K562 (cell line): ENCODE data around the gene CNKSR3. TPM values are rescaled to one million over a fixed set of nuclear protein-coding genes. Genes with fewer than 3 reads are reported as not detected.

Experiments used
- ATAC-seq: fragments of 200-7000 bp; cut with Tn5 transposase; 3 replicates; pipeline ENCODE4 v1.9.1; 2020; ENCODE audit warnings: moderate library complexity
- BruUV-seq: library from RNA; stranded (reverse); fragments of 400-500 nt; replicated peaks from 2 replicates; lab custom pipeline; 2021; lab: Mats Ljungman, UMichigan
- CTCF ChIA-PET: fragments of 300-600 bp; formaldehyde crosslinking; extraction: SDS; loops from one replicate; lab custom pipeline; 2021; ENCODE audit warnings: low intra/inter-chr PET ratio; lab: Yijun Ruan, JAX
- POLR2A ChIA-PET: fragments of 300-600, 350-650 bp; sonication (Branson Sonifier 250); formaldehyde crosslinking; extraction: SDS; loops from one replicate; lab custom pipeline; 2021; ENCODE audit warnings: antibody characterized with exemption, inconsistent platforms; lab: Yijun Ruan, JAX
- DNase-seq, 4 experiments: peaks; one replicate each; pipeline versions ENCODE4 v3.0.0 to v3.0.0-alpha.2; 2011 to 2018; ENCODE audit warnings: low spot score in 3 of 4, mixed read lengths in 3 of 4; ENCODE audit errors: extremely low read depth in 1 of 4
- FAIRE-seq: peaks from 2 replicates; lab custom pipeline; 2011; peaks lifted over from hg19 to GRCh38; lab: Jason Lieb, UNC
- H2AFZ ChIP-seq: 2 replicates; pipeline ENCODE4 v1.6.0; 2011; ENCODE audit warnings: low read depth, low read length, control low read depth, inconsistent platforms
- H3K27ac ChIP-seq: fragments of 200-600 bp; 3 replicates; pipeline ENCODE4 v1.8.0; 2011; ENCODE audit warnings: low read depth, mild to moderate bottlenecking, control low read depth, inconsistent platforms, low read length, moderate library complexity, mixed read lengths; ENCODE audit errors: extremely low read depth
- H3K27me3 ChIP-seq, 2 experiments: fragments of 300-600 bp in 1 of 2; 2 replicates in 1 of 2; 3 replicates in 1 of 2; pipeline versions ENCODE4 v1.6.0 to v1.8.0; 2011; ENCODE audit warnings: inconsistent platforms in 2 of 2, low read length in 2 of 2, mild to moderate bottlenecking in 1 of 2, mixed read lengths in 1 of 2, moderate library complexity in 1 of 2; ENCODE audit not compliant: control insufficient read depth in 2 of 2, insufficient read depth in 2 of 2
- H3K36me3 ChIP-seq: fragments of 300-600 bp; 3 replicates; pipeline ENCODE4 v1.8.0; 2011; ENCODE audit warnings: mild to moderate bottlenecking, low read length, inconsistent platforms; ENCODE audit not compliant: control insufficient read depth, insufficient read depth
- H3K4me1 ChIP-seq, 2 experiments: fragments of 200-600 bp in 1 of 2; replicated peaks in 1 of 2; 2 replicates in 1 of 2; 3 replicates in 1 of 2; pipeline versions ENCODE4 v1.5.1 to v1.8.0; 2011; ENCODE audit warnings: inconsistent platforms in 2 of 2, low read length in 2 of 2, mild to moderate bottlenecking in 1 of 2, mixed read lengths in 1 of 2, moderate library complexity in 1 of 2; ENCODE audit not compliant: control insufficient read depth in 2 of 2, insufficient read depth in 2 of 2
- H3K4me2 ChIP-seq: 2 replicates; pipeline ENCODE4 v1.6.1; 2011; ENCODE audit warnings: low read length, control low read depth, inconsistent platforms, mixed read lengths; ENCODE audit not compliant: insufficient read depth
- H3K4me3 ChIP-seq: fragments of 200-600 bp; sonication (generic), shearing (Covaris generic); 2 replicates; pipeline ENCODE4 v1.5.1; 2016; ENCODE audit warnings: control low read depth, inconsistent platforms
- H3K79me2 ChIP-seq: fragments of 200-600 bp; 3 replicates; pipeline ENCODE4 v1.8.0; 2011; ENCODE audit warnings: low read length, inconsistent platforms; ENCODE audit not compliant: control insufficient read depth, insufficient read depth
- H3K9ac ChIP-seq, 2 experiments: 2 replicates each; pipeline versions ENCODE4 v1.6.0 to v1.6.1; 2011; ENCODE audit warnings: low read depth in 2 of 2, low read length in 2 of 2, control low read depth in 1 of 2, inconsistent platforms in 1 of 2, mild to moderate bottlenecking in 1 of 2, mixed read lengths in 1 of 2; ENCODE audit not compliant: insufficient read depth in 1 of 2
- H3K9me1 ChIP-seq: one replicate; pipeline ENCODE4 v1.6.0; 2011; ENCODE audit warnings: inconsistent platforms, mild to moderate bottlenecking, low read length, moderate library complexity; ENCODE audit not compliant: control insufficient read depth, insufficient read depth
- H3K9me3 ChIP-seq: replicated peaks from 2 replicates; pipeline ENCODE4 v1.5.1; 2011; ENCODE audit warnings: low read depth, low read length, inconsistent platforms; ENCODE audit not compliant: control insufficient read depth, insufficient read depth
- H4K20me1 ChIP-seq: replicated peaks from 2 replicates; pipeline ENCODE4 v1.6.1; 2011; ENCODE audit warnings: low read length, inconsistent platforms, mixed read lengths; ENCODE audit not compliant: control insufficient read depth, insufficient read depth
- ADNP ChIP-seq: fragments of 200-800 bp; sonication (Bioruptor generic); IDR thresholded peaks from 2 replicates; pipeline ENCODE4 v1.6.1; 2016; ENCODE audit warnings: missing genetic modification characterization, missing compliant biosample characterization
- BACH1 ChIP-seq: fragments of 200-800 bp; sonication (Bioruptor generic); IDR thresholded peaks from 2 replicates; pipeline ENCODE4 v1.6.1; 2016; ENCODE audit warnings: missing genetic modification characterization, missing compliant biosample characterization
- CEBPB ChIP-seq: fragments of 450-650 bp; IDR thresholded peaks from 2 replicates; pipeline ENCODE4 v1.6.1; 2016; ENCODE audit warnings: missing genetic modification characterization, missing compliant biosample characterization
- DDX20 ChIP-seq: fragments of 450-650 bp; IDR thresholded peaks from 2 replicates; pipeline ENCODE4 v1.6.1; 2016; ENCODE audit warnings: missing genetic modification characterization, low read depth, mild to moderate bottlenecking, missing compliant biosample characterization, moderate library complexity
- EP300 ChIP-seq: IDR thresholded peaks from 2 replicates; pipeline ENCODE4 v1.6.1; 2012; ENCODE audit warnings: low read length, improper control_type of control experiment
- ETV1 ChIP-seq: fragments of 450-650 bp; conservative IDR thresholded peaks from 2 replicates; pipeline ENCODE4 v1.6.1; 2016; ENCODE audit warnings: missing genetic modification characterization, control low read depth, low read depth, missing compliant biosample characterization
- NCOA4 ChIP-seq: fragments of 450-650 bp; IDR thresholded peaks from 2 replicates; pipeline ENCODE4 v1.6.1; 2018; ENCODE audit warnings: mild to moderate bottlenecking; ENCODE audit not compliant: partially characterized antibody
- RAD21 ChIP-seq, 2 experiments: fragments of 250-450 bp in 1 of 2; fragments of 450-650 bp in 1 of 2; sonication (Bioruptor Pico) in 1 of 2; formaldehyde crosslinking in 1 of 2; IDR thresholded peaks in 1 of 2; conservative IDR thresholded peaks in 1 of 2; 2 replicates each; pipeline versions ENCODE4 v1.4.0 to v1.8.0; 2020 to 2022; ENCODE audit warnings: mild to moderate bottlenecking in 2 of 2, moderate library complexity in 1 of 2
- RCOR1 ChIP-seq, 2 experiments: IDR thresholded peaks; 2 replicates each; pipeline ENCODE4 v1.6.1; 2012; ENCODE audit warnings: low read depth in 2 of 2, low read length in 2 of 2, borderline replicate concordance in 1 of 2, improper control_type of control experiment in 1 of 2
- ZNF354B ChIP-seq: fragments of 250-450 bp; sonication (Bioruptor Pico); IDR thresholded peaks from 2 replicates; pipeline ENCODE4 v1.4.0; 2020
- WGBS: fragments of 100-300 bp; shearing (Covaris generic); methylation state at CpG from one replicate; pipeline ENCODE4 v1.1.6; 2016; ENCODE audit warnings: low coverage, mixed read lengths; ENCODE audit not compliant: insufficient coverage; ENCODE audit errors: missing lambda C conversion rate; 5-methylcytosine and 5-hydroxymethylcytosine counted together
- in situ Hi-C: fragments of 300-500 bp; cut with MboI; formaldehyde crosslinking; loops from 4 replicates; pipeline ENCODE4 v1.15.0; 2018; ENCODE audit warnings: inconsistent platforms, mixed read lengths
- intact Hi-C: fragments of 100-400 bp; cut with micrococcal nuclease; formaldehyde crosslinking; loops from 2 replicates; pipeline ENCODE4 v1.14.2; 2022
- polyA plus RNA-seq, 8 experiments: library from polyadenylated mRNA; depleted of rRNA in 4 of 8; stranded (reverse) in 5 of 8; unstranded in 3 of 8; fragments of >200 nt; fragmentation: Nextera tagmentation in 2 of 8; fragmentation: Illumina TruSeq in 1 of 8; extraction: Ambion mirVana in 2 of 8; extraction: Trizol in 1 of 8; gene quantifications; 2 replicates each; pipeline versions ENCODE4 v1.2.1 to v1.2.3, GENCODE V29; 2011 to 2014; ENCODE audit warnings: inconsistent platforms in 1 of 8, missing spikeins in 1 of 8
- total RNA-seq, 7 experiments: library from RNA; depleted of rRNA in 6 of 7; stranded (reverse); fragments of >200 nt in 6 of 7; fragmentation: Illumina TruSeq in 2 of 7; extraction: Trizol in 2 of 7; gene quantifications; 2 replicates each; pipeline versions ENCODE4 v1.2.1 to v1.2.3, GENCODE V29; 2011 to 2021; ENCODE audit warnings: low replicate concordance in 1 of 7

Gene CNKSR3
- total and polyA plus RNA-seq, 9 of the 15 experiments (the other 6 are each of a cell fraction or from before 2014, with no cell fraction given), result 4.5 to 29.6 (median 9.5) TPM

GRCh38 chr6:154370545-154370944 is 139.9 kb downstream of the CNKSR3 start (continued):
- TF ChIP-seq ETV1 (tag), result 0 out of 2 replicates have a peak, but pooled peaks have one; percentile 29
- TF ChIP-seq RAD21 (CRISPR knock-in tag; conservative IDR thresholded peaks at IDR 0.05 in 1 of 2, IDR thresholded peaks at IDR 0.05 in 1 of 2), result peak; percentile 42 to 46; a peak in 3 of 4 replicates

GRCh38 chr6:154367839-154368695 is 142.4 kb downstream of the CNKSR3 start:
- no peak overlapping the region for H3K4me2 ChIP-seq
- ATAC-seq, result 0 out of 3 replicates have a peak, but pooled peaks have one; percentile 16

More at GRCh38 chr6:154367839-154368695, 142.4 kb downstream of the CNKSR3 start:
- no peaks in the 10 kb centered on the region for H3K36me3 ChIP-seq
- 0% methylated on average over 9 of the region's 9 CpGs for WGBS
- intact Hi-C loops (no loop called here), in situ Hi-C loops (no loop called here)
- no peak overlapping the region for H3K27ac ChIP-seq
- no peak overlapping the region for H3K9ac ChIP-seq
- H3K4me3 ChIP-seq, result no peak overlapping the region
- CTCF ChIA-PET, result no interaction called here
- DNase-seq (no peak), FAIRE-seq (no peak)
- H3K4me1 ChIP-seq, result no peaks in the 10 kb centered on the region
- POLR2A ChIA-PET, result no interaction called here
- peaks cover 39 to 44% of the 10 kb centered on the region in 2 experiments for H3K27me3 ChIP-seq
- H4K20me1 ChIP-seq, result no peaks in the 10 kb centered on the region
- no peak overlapping the region for H2AFZ ChIP-seq
- TF ChIP-seq CEBPB (tag) (0 out of 2 replicates have a peak, but pooled peaks have one; percentile 32), RCOR1 (IDR thresholded peaks at IDR 0.05; ENCODE audit: borderline replicate concordance in 1 of 2, low read depth in 2 of 2, low read length in 2 of 2) (no peak), DDX20 (tag) (no peak), ZNF354B (CRISPR knock-in tag) (no peak), ADNP (tag) (no peak), BACH1 (no peak), EP300 (no peak), NCOA4 (no peak)
- no peaks in the 10 kb centered on the region for H3K9me3 ChIP-seq
- no TSS peak for BruUV-seq
- H3K9me1 ChIP-seq, result no peaks in the 10 kb centered on the region
- no peaks in the 10 kb centered on the region for H3K79me2 ChIP-seq
